IMR-90 (cell line): ENCODE measurements around the gene CACNA1D. TPM values are rescaled to one million over a fixed set of nuclear protein-coding genes. Genes with fewer than 3 reads are reported as not detected.

Experiments
- ATAC-seq: fragments of 200-7000 bp; cut with Tn5 transposase; 2 replicates; pipeline ENCODE4 v1.9.1; 2020; ENCODE audit warnings: low read depth, mild to moderate bottlenecking, moderate library complexity
- BruUV-seq: library from RNA; stranded (reverse); fragments of 400-500 nt; replicated peaks from 2 replicates; lab custom pipeline; 2021; lab: Mats Ljungman, UMichigan
- CTCF ChIA-PET: fragments of 300-600 bp; formaldehyde crosslinking; extraction: SDS; loops from one replicate; lab custom pipeline; 2021; ENCODE audit warnings: antibody characterized with exemption; lab: Yijun Ruan, JAX
- POLR2A ChIA-PET: fragments of 300-600 bp; sonication (Branson Sonifier 250); formaldehyde crosslinking; loops from one replicate; lab custom pipeline; 2022; ENCODE audit warnings: antibody characterized with exemption; ENCODE audit not compliant: unreplicated experiment; lab: Charles Lee
- DNase-seq: peaks from one replicate; pipeline ENCODE4 v3.0.0; 2013
- H2AFZ ChIP-seq: replicated peaks from 2 replicates; pipeline ENCODE3; 2013; ENCODE audit warnings: low read length, mild to moderate bottlenecking; ENCODE audit not compliant: poor library complexity
- H2AK5ac ChIP-seq: 2 replicates; pipeline ENCODE4 v1.6.1; 2013; ENCODE audit warnings: low read depth, low read length, inconsistent platforms
- H2AK9ac ChIP-seq: replicated peaks from 2 replicates; pipeline ENCODE3; 2013; ENCODE audit warnings: mild to moderate bottlenecking, low read depth, low read length, moderate library complexity; ENCODE audit not compliant: poor library complexity
- H2BK120ac ChIP-seq: 2 replicates; pipeline ENCODE4 v1.6.1; 2013; ENCODE audit warnings: low read depth, low read length, inconsistent platforms
- H2BK15ac ChIP-seq: 3 replicates; pipeline ENCODE4 v1.6.1; 2013; ENCODE audit warnings: low read depth, low read length, inconsistent platforms
- H2BK20ac ChIP-seq: 2 replicates; pipeline ENCODE4 v1.6.1; 2013; ENCODE audit warnings: low read depth, mild to moderate bottlenecking, inconsistent platforms, low read length, moderate library complexity
- H2BK5ac ChIP-seq: 2 replicates; pipeline ENCODE4 v1.6.1; 2013; ENCODE audit warnings: mild to moderate bottlenecking, low read depth, low read length, inconsistent platforms; ENCODE audit not compliant: poor library complexity, severe bottlenecking
- H3K14ac ChIP-seq: replicated peaks from 2 replicates; pipeline ENCODE4 v1.6.1; 2013; ENCODE audit warnings: low read depth, low read length, inconsistent platforms
- H3K18ac ChIP-seq: 2 replicates; pipeline ENCODE4 v1.6.1; 2013; ENCODE audit warnings: low read depth, low read length, control low read depth
- H3K23ac ChIP-seq: 2 replicates; pipeline ENCODE4 v1.6.1; 2013; ENCODE audit warnings: low read depth, low read length, inconsistent platforms
- H3K27ac ChIP-seq: 2 replicates; pipeline ENCODE4 v1.5.1; 2013; ENCODE audit warnings: mild to moderate bottlenecking, control low read depth, low read length; ENCODE audit not compliant: insufficient read depth
- H3K27me3 ChIP-seq: 2 replicates; pipeline ENCODE4 v1.6.1; 2013; ENCODE audit warnings: low read length; ENCODE audit not compliant: control insufficient read depth, insufficient read depth
- H3K36me3 ChIP-seq: 2 replicates; pipeline ENCODE4 v1.6.1; 2013; ENCODE audit warnings: low read length, mixed read lengths; ENCODE audit not compliant: control insufficient read depth, insufficient read depth
- H3K4ac ChIP-seq: 2 replicates; pipeline ENCODE4 v1.6.1; 2013; ENCODE audit warnings: low read depth, low read length, inconsistent platforms
- H3K4me1 ChIP-seq: 2 replicates; pipeline ENCODE4 v1.6.1; 2013; ENCODE audit warnings: low read length, mixed read lengths; ENCODE audit not compliant: control insufficient read depth, insufficient read depth
- H3K4me2 ChIP-seq: 2 replicates; pipeline ENCODE4 v1.6.1; 2013; ENCODE audit warnings: low read depth, mild to moderate bottlenecking, control low read depth, low read length, moderate library complexity
- H3K4me3 ChIP-seq: 2 replicates; pipeline ENCODE4 v1.5.1; 2013; ENCODE audit warnings: low read depth, mild to moderate bottlenecking, control low read depth, low read length, moderate library complexity; ENCODE audit not compliant: insufficient read depth
- H3K56ac ChIP-seq: 2 replicates; pipeline ENCODE4 v1.6.1; 2013; ENCODE audit warnings: low read length, inconsistent platforms; ENCODE audit not compliant: insufficient read depth; ENCODE audit errors: extremely low read depth
- H3K79me1 ChIP-seq, 2 experiments: 2 replicates each; pipeline ENCODE4 v1.6.1; 2013; ENCODE audit warnings: low read length in 2 of 2, inconsistent platforms in 1 of 2, low read depth in 1 of 2
- H3K9ac ChIP-seq: 2 replicates; pipeline ENCODE4 v1.6.1; 2013; ENCODE audit warnings: low read depth, low read length, control low read depth
- H3K9me1 ChIP-seq: 2 replicates; pipeline ENCODE4 v1.6.1; 2013; ENCODE audit warnings: low read length, inconsistent platforms; ENCODE audit not compliant: insufficient read depth
- H3K9me3 ChIP-seq: 2 replicates; pipeline ENCODE4 v1.6.1; 2013; ENCODE audit warnings: low read length; ENCODE audit not compliant: control insufficient read depth, insufficient read depth
- H4K20me1 ChIP-seq: 2 replicates; pipeline ENCODE4 v1.6.1; 2013; ENCODE audit warnings: low read length, inconsistent platforms; ENCODE audit not compliant: insufficient read depth
- H4K5ac ChIP-seq: 2 replicates; pipeline ENCODE4 v1.6.1; 2013; ENCODE audit warnings: mild to moderate bottlenecking, low read depth, low read length, control low read depth
- H4K8ac ChIP-seq, 2 experiments: 2 replicates each; pipeline ENCODE4 v1.6.1; 2013; ENCODE audit warnings: low read depth in 2 of 2, low read length in 2 of 2, control low read depth in 1 of 2, inconsistent platforms in 1 of 2
- H4K91ac ChIP-seq: 2 replicates; pipeline ENCODE4 v1.6.1; 2013; ENCODE audit warnings: low read depth, low read length, inconsistent platforms; ENCODE audit not compliant: insufficient read depth
- CEBPB ChIP-seq: IDR thresholded peaks from 2 replicates; pipeline ENCODE4 v1.6.1; 2012; ENCODE audit warnings: low read depth, low read length, improper control_type of control experiment
- CHD1 ChIP-seq: IDR thresholded peaks from 2 replicates; pipeline ENCODE4 v1.6.1; 2012; ENCODE audit warnings: low read depth, low read length, improper control_type of control experiment
- ELK1 ChIP-seq: fragments of 150-350 bp; IDR thresholded peaks from 2 replicates; pipeline ENCODE4 v1.6.1; 2016; ENCODE audit warnings: low read depth, mild to moderate bottlenecking, low read length, moderate library complexity, borderline replicate concordance
- MAFK ChIP-seq: IDR thresholded peaks from 2 replicates; pipeline ENCODE4 v1.6.1; 2012; ENCODE audit warnings: low read depth, low read length, improper control_type of control experiment
- MAZ ChIP-seq: IDR thresholded peaks from 2 replicates; pipeline ENCODE4 v1.6.1; 2012; ENCODE audit warnings: low read depth, mild to moderate bottlenecking, low read length, improper control_type of control experiment, moderate library complexity, borderline replicate concordance
- MXI1 ChIP-seq: IDR thresholded peaks from 2 replicates; pipeline ENCODE4 v1.6.1; 2012; ENCODE audit warnings: low read depth, mild to moderate bottlenecking, low read length, moderate library complexity, borderline replicate concordance
- NFE2L2 ChIP-seq: fragments of 150-350 bp; IDR thresholded peaks from 2 replicates; pipeline ENCODE4 v1.6.1; 2016; ENCODE audit warnings: low read depth, mild to moderate bottlenecking, low read length
- POLR2A ChIP-seq: IDR thresholded peaks from 2 replicates; pipeline ENCODE4 v1.6.1; 2012; ENCODE audit warnings: mild to moderate bottlenecking, low read depth, low read length
- RAD21 ChIP-seq: IDR thresholded peaks from 2 replicates; pipeline ENCODE4 v1.6.1; 2012; ENCODE audit warnings: low read length, improper control_type of control experiment
- RCOR1 ChIP-seq: IDR thresholded peaks from 2 replicates; pipeline ENCODE4 v1.6.1; 2012; ENCODE audit warnings: mild to moderate bottlenecking, low read length, improper control_type of control experiment; ENCODE audit not compliant: insufficient replicate concordance
- RFX5 ChIP-seq: IDR thresholded peaks from 2 replicates; pipeline ENCODE4 v1.8.0; 2012; ENCODE audit warnings: low read depth, mild to moderate bottlenecking, low read length, moderate library complexity
- SMC3 ChIP-seq: fragments of 150-350 bp; IDR thresholded peaks from 2 replicates; pipeline ENCODE4 v1.6.1; 2016; ENCODE audit warnings: low read depth, mild to moderate bottlenecking, antibody characterized with exemption, low read length, moderate library complexity
- USF2 ChIP-seq: fragments of 150-350 bp; IDR thresholded peaks from 2 replicates; pipeline ENCODE4 v1.6.1; 2017; ENCODE audit warnings: mild to moderate bottlenecking, antibody characterized with exemption, low read length, low read depth
- WGBS, 2 experiments: methylation state at CpG; one replicate each; pipeline versions ENCODE4 v1.1.5 to v1.1.7; 2013; ENCODE audit warnings: missing lambda C conversion rate in 2 of 2; ENCODE audit not compliant: insufficient read length in 1 of 2; ENCODE audit errors: extremely low coverage in 2 of 2; 5-methylcytosine and 5-hydroxymethylcytosine counted together
- dilution Hi-C: fragments of 300-500 bp; cut with HindIII; formaldehyde crosslinking; loops from one replicate; pipeline ENCODE4 v1.14.3; 2018; ENCODE audit warnings: low sequenced_read_pairs; ENCODE audit not compliant: unreplicated experiment
- in situ Hi-C: fragments of 300-500 bp; cut with MboI; formaldehyde crosslinking; loops from 3 replicates; pipeline ENCODE4 v1.14.3; 2019; ENCODE audit warnings: low sequenced_read_pairs, inconsistent platforms, mixed read lengths
- intact Hi-C: fragments of 100-400 bp; cut with micrococcal nuclease; formaldehyde crosslinking; loops from 2 replicates; pipeline ENCODE4 v1.10.0; 2022
- polyA plus RNA-seq, 3 experiments: library from polyadenylated mRNA; depleted of rRNA; stranded (reverse); fragments of >200 nt; gene quantifications; 2 replicates each; pipeline ENCODE4 v1.2.3, GENCODE V29; 2012; ENCODE audit warnings: low replicate concordance in 1 of 3
- total RNA-seq: library from RNA; depleted of rRNA; stranded (reverse); fragments of >200 nt; gene quantifications from 2 replicates; pipeline ENCODE4 v1.2.3, GENCODE V29; 2012
- TF ChIP-seq, protein P1 (sequence below): conservative IDR thresholded peaks from 2 replicates; pipeline ENCODE4 v1.5.1; 2012; ENCODE audit warnings: mild to moderate bottlenecking, low read depth, low read length, improper control_type of control experiment

CACNA1D gene
- total and polyA plus RNA-seq, 2 of the 4 experiments (the other 2 are of a cell fraction): 0.07 TPM; not detected in 1

GRCh38 chr3:53843195-53844177 is 349.1 kb downstream of the CACNA1D start:
- ATAC-seq (no peak), DNase-seq (no peak)
- dilution Hi-C loops (no loop called here), intact Hi-C loops (no loop called here), in situ Hi-C loops (no loop called here)
- no peak overlapping the region for H3K56ac ChIP-seq
- ChIA-PET CTCF (no interaction called here), POLR2A (no interaction called here)
- no peak overlapping the region for H2AFZ ChIP-seq
- H3K9me1 ChIP-seq: no peaks in the 10 kb centered on the region
- peaks cover 3% of the 10 kb centered on the region; the same call in 1 of the 2 replicates for H3K9me3 ChIP-seq
- WGBS, 2 experiments: 90% methylated on average over 2 of the region's 10 CpGs; no CpG with 5 or more reads in 1 of the 2 experiments
- H2BK15ac ChIP-seq: no peak overlapping the region
- no peak overlapping the region for H3K18ac ChIP-seq
- no peak overlapping the region for H3K4me2 ChIP-seq
- no peak overlapping the region for H3K9ac ChIP-seq
- no TSS peak for BruUV-seq
- no peak overlapping the region for H3K4me3 ChIP-seq
- H4K5ac ChIP-seq: no peak overlapping the region
- no peaks in the 10 kb centered on the region for H4K20me1 ChIP-seq
- H2AK9ac ChIP-seq: no peak overlapping the region
- H2BK20ac ChIP-seq: no peak overlapping the region
- no peak overlapping the region for H2BK120ac ChIP-seq
- no peaks in the 10 kb centered on the region for H3K36me3 ChIP-seq
- peaks cover 52% of the 10 kb centered on the region for H3K27me3 ChIP-seq
- no peak overlapping the region for H2AK5ac ChIP-seq
- no peak overlapping the region for H3K27ac ChIP-seq
- no peak overlapping the region for H3K23ac ChIP-seq
- no peak overlapping the region for H3K14ac ChIP-seq
- no peak overlapping the region for H2BK5ac ChIP-seq
- no peaks in the 10 kb centered on the region; the same call in 1 of the 2 replicates for H3K4me1 ChIP-seq
- no peak overlapping the region for H4K8ac ChIP-seq
- no peak overlapping the region for H4K91ac ChIP-seq
- H3K4ac ChIP-seq: no peak overlapping the region
- H3K79me1 ChIP-seq: no peaks in the 10 kb centered on the region
- TF ChIP-seq CHD1: no peak
- TF ChIP-seq RCOR1: no peak
- no peak for TF ChIP-seq USF2
- TF ChIP-seq POLR2A: no peak
- no peak for TF ChIP-seq ELK1
- TF ChIP-seq CEBPB: no peak
- no peak for TF ChIP-seq SMC3
- TF ChIP-seq RFX5: no peak
- no peak for TF ChIP-seq NFE2L2
- TF ChIP-seq MAZ: no peak
- TF ChIP-seq RAD21: no peak
- TF ChIP-seq MXI1: no peak
- TF ChIP-seq, protein P1, sequence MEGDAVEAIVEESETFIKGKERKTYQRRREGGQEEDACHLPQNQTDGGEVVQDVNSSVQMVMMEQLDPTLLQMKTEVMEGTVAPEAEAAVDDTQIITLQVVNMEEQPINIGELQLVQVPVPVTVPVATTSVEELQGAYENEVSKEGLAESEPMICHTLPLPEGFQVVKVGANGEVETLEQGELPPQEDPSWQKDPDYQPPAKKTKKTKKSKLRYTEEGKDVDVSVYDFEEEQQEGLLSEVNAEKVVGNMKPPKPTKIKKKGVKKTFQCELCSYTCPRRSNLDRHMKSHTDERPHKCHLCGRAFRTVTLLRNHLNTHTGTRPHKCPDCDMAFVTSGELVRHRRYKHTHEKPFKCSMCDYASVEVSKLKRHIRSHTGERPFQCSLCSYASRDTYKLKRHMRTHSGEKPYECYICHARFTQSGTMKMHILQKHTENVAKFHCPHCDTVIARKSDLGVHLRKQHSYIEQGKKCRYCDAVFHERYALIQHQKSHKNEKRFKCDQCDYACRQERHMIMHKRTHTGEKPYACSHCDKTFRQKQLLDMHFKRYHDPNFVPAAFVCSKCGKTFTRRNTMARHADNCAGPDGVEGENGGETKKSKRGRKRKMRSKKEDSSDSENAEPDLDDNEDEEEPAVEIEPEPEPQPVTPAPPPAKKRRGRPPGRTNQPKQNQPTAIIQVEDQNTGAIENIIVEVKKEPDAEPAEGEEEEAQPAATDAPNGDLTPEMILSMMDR: no peak
- TF ChIP-seq MAFK: no peak
